ENCODE measurements around the gene CAPRIN2.

DNA sequence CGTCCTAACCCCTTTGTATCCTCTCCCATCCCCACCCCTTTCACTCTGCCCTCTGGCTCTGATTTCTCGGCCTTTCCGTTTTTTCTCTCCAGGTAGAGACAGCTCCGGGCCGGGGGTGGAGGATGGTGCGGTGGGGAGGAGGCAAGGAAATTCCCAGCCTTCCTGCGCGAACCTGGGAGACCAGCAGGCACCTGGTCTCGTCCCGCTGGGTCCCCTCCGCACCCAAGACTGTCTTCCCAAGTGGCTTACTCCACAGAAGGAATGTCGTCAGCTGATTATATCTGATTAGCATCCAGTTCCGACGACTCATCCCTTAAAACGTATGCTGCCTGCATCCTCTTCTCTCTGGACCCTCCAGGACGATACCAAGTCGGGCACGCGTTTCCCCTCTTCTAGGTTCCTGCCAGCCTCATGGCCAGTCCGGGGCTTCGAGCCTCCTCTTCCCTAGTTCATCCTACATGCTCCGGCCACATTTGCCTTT is 42.2 kb upstream of the CAPRIN2 start:
- TF ChIP-seq, protein P1, sequence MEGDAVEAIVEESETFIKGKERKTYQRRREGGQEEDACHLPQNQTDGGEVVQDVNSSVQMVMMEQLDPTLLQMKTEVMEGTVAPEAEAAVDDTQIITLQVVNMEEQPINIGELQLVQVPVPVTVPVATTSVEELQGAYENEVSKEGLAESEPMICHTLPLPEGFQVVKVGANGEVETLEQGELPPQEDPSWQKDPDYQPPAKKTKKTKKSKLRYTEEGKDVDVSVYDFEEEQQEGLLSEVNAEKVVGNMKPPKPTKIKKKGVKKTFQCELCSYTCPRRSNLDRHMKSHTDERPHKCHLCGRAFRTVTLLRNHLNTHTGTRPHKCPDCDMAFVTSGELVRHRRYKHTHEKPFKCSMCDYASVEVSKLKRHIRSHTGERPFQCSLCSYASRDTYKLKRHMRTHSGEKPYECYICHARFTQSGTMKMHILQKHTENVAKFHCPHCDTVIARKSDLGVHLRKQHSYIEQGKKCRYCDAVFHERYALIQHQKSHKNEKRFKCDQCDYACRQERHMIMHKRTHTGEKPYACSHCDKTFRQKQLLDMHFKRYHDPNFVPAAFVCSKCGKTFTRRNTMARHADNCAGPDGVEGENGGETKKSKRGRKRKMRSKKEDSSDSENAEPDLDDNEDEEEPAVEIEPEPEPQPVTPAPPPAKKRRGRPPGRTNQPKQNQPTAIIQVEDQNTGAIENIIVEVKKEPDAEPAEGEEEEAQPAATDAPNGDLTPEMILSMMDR (IDR thresholded peaks at IDR 0.05 in 4 of 5, conservative IDR thresholded peaks at IDR 0.05 in 1 of 5), result no peak
- TF ChIP-seq POLR2A (IDR thresholded peaks at IDR 0.05), result no peak

Data from gastrocnemius medialis (tissue), 4 donors.